ENCODE results near the gene MACROD1. TPM values are rescaled to one million over a fixed set of nuclear protein-coding genes. Genes with fewer than 3 reads are reported as not detected.

MACROD1 gene
- total and polyA plus RNA-seq, 2 of the 13 experiments (the other 11 are each of a cell fraction or from before 2014, with no cell fraction given), result 23.1 to 34.5 TPM

DNA sequence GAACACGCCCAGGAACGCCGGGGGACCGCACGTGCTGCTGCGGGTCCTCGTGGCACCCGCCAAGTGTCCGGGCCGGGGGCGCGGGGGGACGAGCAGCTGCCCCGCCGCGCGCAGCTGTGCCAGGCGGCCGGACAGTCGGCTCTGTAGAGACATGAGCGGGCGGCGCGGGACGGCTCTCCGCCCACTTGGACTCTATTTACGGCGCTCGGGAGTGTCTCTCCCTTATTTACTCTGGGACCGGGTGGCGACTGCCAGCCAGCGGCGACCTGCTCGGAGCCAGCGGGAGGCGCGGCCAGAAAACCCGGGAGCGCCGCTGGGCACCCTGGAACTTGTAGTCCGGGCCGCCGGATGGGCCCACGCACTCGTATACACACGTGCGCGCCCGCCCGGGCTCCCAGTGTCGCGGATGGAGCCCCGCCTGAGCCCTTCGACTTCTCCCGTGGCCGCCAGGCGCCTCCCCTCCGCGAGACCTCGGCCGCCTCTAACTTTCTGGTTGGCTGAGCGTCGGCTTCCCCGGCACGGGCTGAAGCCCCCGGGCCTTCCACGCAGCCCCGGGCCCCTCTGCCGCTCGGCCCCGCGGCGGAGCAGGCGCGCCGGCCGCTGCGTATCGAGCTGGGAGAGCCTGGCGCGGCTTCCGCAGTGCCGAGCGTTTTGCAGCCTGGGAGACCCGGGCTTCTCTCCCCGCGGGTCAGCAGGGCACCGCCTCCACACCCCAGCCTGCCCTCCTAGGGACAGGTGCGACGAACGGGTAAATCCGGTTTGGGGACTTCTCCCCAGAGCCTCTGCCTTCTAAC lies at the start of gene MACROD1 (continued):
- TF ChIP-seq ZFP41 (CRISPR knock-in tag; IDR thresholded peaks at IDR 0.05; ENCODE audit: borderline replicate concordance), result no peak
- TF ChIP-seq ZSCAN25 (CRISPR knock-in tag; IDR thresholded peaks at IDR 0.05), result no peak
- TF ChIP-seq ZNF572 (CRISPR knock-in tag; IDR thresholded peaks at IDR 0.05), result 0 out of 2 replicates have a peak, but pooled peaks have one; percentile 42
- TF ChIP-seq ZNF260 (CRISPR knock-in tag; IDR thresholded peaks at IDR 0.05; ENCODE audit: borderline replicate concordance, low read depth), result no peak
- TF ChIP-seq MED1 (CRISPR knock-in tag; IDR thresholded peaks at IDR 0.05), result peak; percentile 59
- TF ChIP-seq ZNF569 (CRISPR knock-in tag; IDR thresholded peaks at IDR 0.05; ENCODE audit: borderline replicate concordance), result no peak
- TF ChIP-seq PITX1 (CRISPR knock-in tag; IDR thresholded peaks at IDR 0.05), result no peak
- TF ChIP-seq, protein P1, sequence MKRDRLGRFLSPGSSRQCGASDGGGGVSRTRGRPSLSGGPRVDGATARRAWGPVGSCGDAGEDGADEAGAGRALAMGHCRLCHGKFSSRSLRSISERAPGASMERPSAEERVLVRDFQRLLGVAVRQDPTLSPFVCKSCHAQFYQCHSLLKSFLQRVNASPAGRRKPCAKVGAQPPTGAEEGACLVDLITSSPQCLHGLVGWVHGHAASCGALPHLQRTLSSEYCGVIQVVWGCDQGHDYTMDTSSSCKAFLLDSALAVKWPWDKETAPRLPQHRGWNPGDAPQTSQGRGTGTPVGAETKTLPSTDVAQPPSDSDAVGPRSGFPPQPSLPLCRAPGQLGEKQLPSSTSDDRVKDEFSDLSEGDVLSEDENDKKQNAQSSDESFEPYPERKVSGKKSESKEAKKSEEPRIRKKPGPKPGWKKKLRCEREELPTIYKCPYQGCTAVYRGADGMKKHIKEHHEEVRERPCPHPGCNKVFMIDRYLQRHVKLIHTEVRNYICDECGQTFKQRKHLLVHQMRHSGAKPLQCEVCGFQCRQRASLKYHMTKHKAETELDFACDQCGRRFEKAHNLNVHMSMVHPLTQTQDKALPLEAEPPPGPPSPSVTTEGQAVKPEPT (CRISPR knock-in tag; IDR thresholded peaks at IDR 0.05; ENCODE audit: low read depth), result no peak
- TF ChIP-seq ZBTB21 (CRISPR knock-in tag; IDR thresholded peaks at IDR 0.05), result 0 out of 2 replicates have a peak, but pooled peaks have one; percentile 11
- TF ChIP-seq ZMAT3 (CRISPR knock-in tag; conservative IDR thresholded peaks at IDR 0.05), result peak; percentile 77
- no peak; the same call in 1 of the 2 replicates for TF ChIP-seq RFXANK (CRISPR knock-in tag; IDR thresholded peaks at IDR 0.05)
- peak; percentile 63 to 76; a peak in 3 of 4 replicates for TF ChIP-seq POLR2A (IDR thresholded peaks at IDR 0.05; ENCODE audit: insufficient read depth in 1 of 2, low read depth in 2 of 2, low read length in 2 of 2)
- TF ChIP-seq, protein P2, sequence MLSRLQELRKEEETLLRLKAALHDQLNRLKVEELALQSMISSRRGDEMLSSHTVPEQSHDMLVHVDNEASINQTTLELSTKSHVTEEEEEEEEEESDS (CRISPR knock-in tag; IDR thresholded peaks at IDR 0.05; ENCODE audit: borderline replicate concordance), result no peak
- peak; percentile 85; the same call in 1 of the 2 replicates for TF ChIP-seq TOE1 (CRISPR knock-in tag; IDR thresholded peaks at IDR 0.05)
- TF ChIP-seq, protein P3, sequence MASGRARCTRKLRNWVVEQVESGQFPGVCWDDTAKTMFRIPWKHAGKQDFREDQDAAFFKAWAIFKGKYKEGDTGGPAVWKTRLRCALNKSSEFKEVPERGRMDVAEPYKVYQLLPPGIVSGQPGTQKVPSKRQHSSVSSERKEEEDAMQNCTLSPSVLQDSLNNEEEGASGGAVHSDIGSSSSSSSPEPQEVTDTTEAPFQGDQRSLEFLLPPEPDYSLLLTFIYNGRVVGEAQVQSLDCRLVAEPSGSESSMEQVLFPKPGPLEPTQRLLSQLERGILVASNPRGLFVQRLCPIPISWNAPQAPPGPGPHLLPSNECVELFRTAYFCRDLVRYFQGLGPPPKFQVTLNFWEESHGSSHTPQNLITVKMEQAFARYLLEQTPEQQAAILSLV (CRISPR knock-in tag; IDR thresholded peaks at IDR 0.05; ENCODE audit: borderline replicate concordance), result peak; percentile 79; the same call in 1 of the 2 replicates
- TF ChIP-seq FOXK1 (CRISPR knock-in tag; IDR thresholded peaks at IDR 0.05; ENCODE audit: borderline replicate concordance, low read depth), result peak; percentile 72; the same call in 1 of the 2 replicates
- TF ChIP-seq JUNB (CRISPR knock-in tag; IDR thresholded peaks at IDR 0.05; ENCODE audit: borderline replicate concordance), result no peak
- TF ChIP-seq, protein P4, sequence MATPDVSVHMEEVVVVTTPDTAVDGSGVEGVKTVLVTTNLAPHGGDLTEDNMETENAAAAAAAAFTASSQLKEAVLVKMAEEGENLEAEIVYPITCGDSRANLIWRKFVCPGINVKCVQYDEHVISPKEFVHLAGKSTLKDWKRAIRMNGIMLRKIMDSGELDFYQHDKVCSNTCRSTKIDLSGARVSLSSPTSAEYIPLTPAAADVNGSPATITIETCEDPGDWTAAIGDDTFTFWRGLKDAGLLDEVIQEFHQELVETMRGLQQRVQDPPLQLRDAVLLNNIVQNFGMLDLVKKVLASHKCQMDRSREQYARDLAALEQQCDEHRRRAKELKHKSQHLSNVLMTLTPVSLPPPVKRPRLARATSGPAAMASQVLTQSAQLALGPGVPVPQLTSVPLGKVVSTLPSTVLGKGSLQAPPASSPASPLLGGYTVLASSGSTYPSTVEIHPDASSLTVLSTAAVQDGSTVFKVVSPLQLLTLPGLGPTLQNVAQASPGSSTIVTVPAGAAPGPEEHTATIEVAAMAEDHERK (CRISPR knock-in tag; IDR thresholded peaks at IDR 0.05; ENCODE audit: low read depth), result no peak
- TF ChIP-seq, protein P5, sequence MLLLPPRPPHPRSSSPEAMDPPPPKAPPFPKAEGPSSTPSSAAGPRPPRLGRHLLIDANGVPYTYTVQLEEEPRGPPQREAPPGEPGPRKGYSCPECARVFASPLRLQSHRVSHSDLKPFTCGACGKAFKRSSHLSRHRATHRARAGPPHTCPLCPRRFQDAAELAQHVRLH (CRISPR knock-in tag; IDR thresholded peaks at IDR 0.05; ENCODE audit: borderline replicate concordance, low read depth), result no peak; the same call in 1 of the 2 replicates
- TF ChIP-seq SIN3A (IDR thresholded peaks at IDR 0.05; ENCODE audit: borderline replicate concordance, low read depth, low read length), result 0 out of 2 replicates have a peak, but pooled peaks have one; percentile 49
- peak; percentile 46; the same call in 1 of the 2 replicates for TF ChIP-seq NFYB (CRISPR knock-in tag; IDR thresholded peaks at IDR 0.05)
- peak; percentile 53; the same call in 1 of the 2 replicates for TF ChIP-seq ZNF891 (CRISPR knock-in tag; IDR thresholded peaks at IDR 0.05)
- TF ChIP-seq, protein P6, sequence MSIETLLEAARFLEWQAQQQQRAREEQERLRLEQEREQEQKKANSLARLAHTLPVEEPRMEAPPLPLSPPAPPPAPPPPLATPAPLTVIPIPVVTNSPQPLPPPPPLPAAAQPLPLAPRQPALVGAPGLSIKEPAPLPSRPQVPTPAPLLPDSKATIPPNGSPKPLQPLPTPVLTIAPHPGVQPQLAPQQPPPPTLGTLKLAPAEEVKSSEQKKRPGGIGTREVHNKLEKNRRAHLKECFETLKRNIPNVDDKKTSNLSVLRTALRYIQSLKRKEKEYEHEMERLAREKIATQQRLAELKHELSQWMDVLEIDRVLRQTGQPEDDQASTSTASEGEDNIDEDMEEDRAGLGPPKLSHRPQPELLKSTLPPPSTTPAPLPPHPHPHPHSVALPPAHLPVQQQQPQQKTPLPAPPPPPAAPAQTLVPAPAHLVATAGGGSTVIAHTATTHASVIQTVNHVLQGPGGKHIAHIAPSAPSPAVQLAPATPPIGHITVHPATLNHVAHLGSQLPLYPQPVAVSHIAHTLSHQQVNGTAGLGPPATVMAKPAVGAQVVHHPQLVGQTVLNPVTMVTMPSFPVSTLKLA (IDR thresholded peaks at IDR 0.05), result peak; percentile 35

All from HepG2 (cell line).